GM23338 (cell line): ENCODE results near the gene ATPAF1. TPM values are rescaled to one million over a fixed set of nuclear protein-coding genes. Genes with fewer than 3 reads are reported as not detected.

Experiments used
- ATAC-seq: fragments of 200-7000 bp; cut with Tn5 transposase; 3 replicates; pipeline ENCODE4 v1.9.1; 2020
- DNase-seq: peaks from one replicate; pipeline ENCODE4 v3.0.0-alpha.2; 2015; ENCODE audit warnings: low spot score
- H2AFZ ChIP-seq: fragments of 200-600 bp; sonication (generic); 2 replicates; pipeline ENCODE4 v1.8.0; 2016; ENCODE audit warnings: antibody characterized with exemption, mild to moderate bottlenecking, moderate library complexity
- H3F3A ChIP-seq: fragments of 200-600 bp; sonication (generic); replicated peaks from 2 replicates; pipeline ENCODE4 v1.8.0; 2017; ENCODE audit warnings: antibody characterized with exemption, mixed run types, low read depth
- H3K27ac ChIP-seq: fragments of 200-600 bp; sonication (generic); 2 replicates; pipeline ENCODE4 v1.6.1; 2016; ENCODE audit warnings: low read depth
- H3K27me3 ChIP-seq: fragments of 200-600 bp; sonication (generic); 2 replicates; pipeline ENCODE4 v1.8.0; 2016; ENCODE audit warnings: mild to moderate bottlenecking, mixed run types, moderate library complexity; ENCODE audit not compliant: insufficient read depth
- H3K36me3 ChIP-seq: fragments of 200-600 bp; sonication (generic); 2 replicates; pipeline ENCODE4 v1.8.0; 2016; ENCODE audit warnings: mild to moderate bottlenecking; ENCODE audit not compliant: insufficient read depth
- H3K4me1 ChIP-seq: fragments of 200-600 bp; sonication (generic); 2 replicates; pipeline ENCODE4 v1.8.0; 2016; ENCODE audit warnings: mild to moderate bottlenecking, moderate library complexity; ENCODE audit not compliant: insufficient read depth
- H3K4me2 ChIP-seq: fragments of 200-600 bp; sonication (generic); 2 replicates; pipeline ENCODE4 v1.7.1; 2017; ENCODE audit warnings: mixed run types
- H3K4me3 ChIP-seq: fragments of 200-600 bp; sonication (generic); 2 replicates; pipeline ENCODE4 v1.6.1; 2016; ENCODE audit warnings: mixed run types
- H3K79me2 ChIP-seq: fragments of 200-600 bp; sonication (generic); replicated peaks from 2 replicates; pipeline ENCODE4 v1.8.0; 2017; ENCODE audit warnings: mild to moderate bottlenecking; ENCODE audit not compliant: insufficient read depth
- H3K9me2 ChIP-seq: fragments of 200-600 bp; sonication (generic); 2 replicates; pipeline ENCODE4 v1.8.0; 2017; ENCODE audit not compliant: insufficient read depth
- H4K20me1 ChIP-seq: fragments of 200-600 bp; sonication (generic); replicated peaks from 2 replicates; pipeline ENCODE4 v1.8.0; 2017; ENCODE audit warnings: mild to moderate bottlenecking; ENCODE audit not compliant: insufficient read depth
- H3K27ac Mint-ChIP-seq: 2 replicates; pipeline ENCODE4 v1.8.0; 2020; ENCODE audit warnings: inconsistent platforms, mild to moderate bottlenecking, moderate library complexity, mixed read lengths
- H3K27me3 Mint-ChIP-seq: 3 replicates; pipeline ENCODE4 v1.8.0; 2022; ENCODE audit warnings: low read depth, mild to moderate bottlenecking, moderate library complexity, mixed read lengths, inconsistent platforms; ENCODE audit not compliant: insufficient read depth, poor library complexity
- H3K36me3 Mint-ChIP-seq: 3 replicates; pipeline ENCODE4 v1.8.0; 2021; ENCODE audit warnings: low read depth, mild to moderate bottlenecking, inconsistent platforms, moderate library complexity, mixed read lengths
- H3K4me1 Mint-ChIP-seq: 3 replicates; pipeline ENCODE4 v1.8.0; 2020; ENCODE audit warnings: mild to moderate bottlenecking, inconsistent platforms, mixed read lengths
- H3K4me3 Mint-ChIP-seq: 3 replicates; pipeline ENCODE4 v1.8.0; 2021; ENCODE audit warnings: moderate library complexity, mild to moderate bottlenecking, inconsistent platforms, mixed read lengths
- H3K9me3 Mint-ChIP-seq: 3 replicates; pipeline ENCODE4 v1.8.0; 2020; ENCODE audit warnings: moderate library complexity, mild to moderate bottlenecking, inconsistent platforms, mixed read lengths
- CREB1 ChIP-seq: fragments of 250-450 bp; sonication (Bioruptor Pico); IDR thresholded peaks from 2 replicates; pipeline ENCODE4 v1.5.0; 2020; ENCODE audit warnings: low read depth, mild to moderate bottlenecking, moderate library complexity
- ETS1 ChIP-seq: IDR thresholded peaks from 2 replicates; pipeline ENCODE4 v1.6.1; 2016; ENCODE audit warnings: antibody characterized with exemption
- EZH2 ChIP-seq: fragments of 200-600 bp; sonication (generic); IDR thresholded peaks from one replicate; pipeline ENCODE4 v1.8.0; 2017; ENCODE audit warnings: antibody characterized with exemption, mild to moderate bottlenecking, low read depth; ENCODE audit not compliant: unreplicated experiment
- EZH2phosphoT487 ChIP-seq: fragments of 200-600 bp; sonication (generic); IDR thresholded peaks from one replicate; pipeline ENCODE4 v1.8.1; 2018; ENCODE audit warnings: antibody characterized with exemption; ENCODE audit not compliant: unreplicated experiment
- JUNB ChIP-seq: IDR thresholded peaks from one replicate; pipeline ENCODE4 v1.6.1; 2016; ENCODE audit warnings: antibody characterized with exemption; ENCODE audit not compliant: unreplicated experiment
- NANOG ChIP-seq: IDR thresholded peaks from 2 replicates; pipeline ENCODE4 v1.6.1; 2016; ENCODE audit warnings: antibody characterized with exemption, borderline replicate concordance
- POLR2AphosphoS5 ChIP-seq: IDR thresholded peaks from 2 replicates; pipeline ENCODE4 v1.6.1; 2016; ENCODE audit warnings: antibody characterized with exemption, low read depth
- REST ChIP-seq: IDR thresholded peaks from one replicate; pipeline ENCODE4 v1.6.1; 2018; ENCODE audit warnings: antibody characterized with exemption; ENCODE audit not compliant: unreplicated experiment
- STAT1 ChIP-seq: IDR thresholded peaks from one replicate; pipeline ENCODE4 v1.6.1; 2016; ENCODE audit warnings: antibody characterized with exemption; ENCODE audit not compliant: unreplicated experiment
- ZNF114 ChIP-seq: fragments of 250-450 bp; sonication (Bioruptor Pico); IDR thresholded peaks from 2 replicates; pipeline ENCODE4 v1.5.0; 2020; ENCODE audit warnings: mild to moderate bottlenecking, moderate library complexity
- ZNF331 ChIP-seq: fragments of 250-450 bp; sonication (Bioruptor Pico); IDR thresholded peaks from 2 replicates; pipeline ENCODE4 v1.5.0; 2020; ENCODE audit warnings: low read depth, mild to moderate bottlenecking, moderate library complexity
- ZNF462 ChIP-seq: fragments of 250-450 bp; sonication (Bioruptor Pico); IDR thresholded peaks from 2 replicates; pipeline ENCODE4 v1.5.0; 2020; ENCODE audit warnings: mild to moderate bottlenecking, moderate library complexity
- polyA plus RNA-seq: library from polyadenylated mRNA; unstranded; fragments of >200 nt; fragmentation: Nextera tagmentation; extraction: Ambion mirVana; gene quantifications from 2 replicates; pipeline ENCODE4 v1.2.1, GENCODE V29; 2016
- total RNA-seq: library from RNA; depleted of rRNA; stranded (reverse); fragments of >200 nt; shearing (Covaris generic); gene quantifications from 2 replicates; pipeline ENCODE4 v1.2.3, GENCODE V29; 2014

ATPAF1 gene
- total and polyA plus RNA-seq, 2 experiments from 2014 or later = 41.2 to 67.6 TPM

DNA sequence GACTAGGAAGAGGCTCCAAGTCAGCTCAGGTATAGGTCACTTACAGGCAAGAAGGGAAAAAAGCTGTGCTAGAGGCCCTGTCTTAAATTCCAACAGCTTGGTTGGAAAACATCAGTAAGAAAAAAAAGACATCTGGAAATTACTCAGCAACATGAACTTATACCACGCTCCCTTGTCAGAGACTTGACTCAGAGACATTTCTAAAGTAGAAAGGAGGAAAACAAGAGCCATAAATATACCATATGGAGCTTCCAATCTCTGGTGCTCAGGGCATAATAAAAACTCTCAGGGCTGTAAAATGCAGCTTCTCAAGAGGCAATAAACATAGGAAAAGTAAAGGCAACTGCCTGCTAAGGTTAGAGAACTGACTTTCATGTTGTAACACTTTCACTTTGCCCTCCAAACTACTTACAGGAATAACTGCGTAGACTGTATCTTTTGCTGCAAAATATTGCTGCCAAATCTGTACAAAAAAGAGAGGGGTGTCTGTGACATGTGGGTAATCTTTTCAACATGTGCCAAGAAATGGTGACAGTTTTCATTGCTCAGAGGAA, 14.7 kb downstream of the ATPAF1 start (continued):
- TF ChIP-seq ZNF462 (CRISPR knock-in tag) (no peak), JUNB (no peak), ETS1 (no peak), ZNF331 (no peak), EZH2 (no peak)

DNA sequence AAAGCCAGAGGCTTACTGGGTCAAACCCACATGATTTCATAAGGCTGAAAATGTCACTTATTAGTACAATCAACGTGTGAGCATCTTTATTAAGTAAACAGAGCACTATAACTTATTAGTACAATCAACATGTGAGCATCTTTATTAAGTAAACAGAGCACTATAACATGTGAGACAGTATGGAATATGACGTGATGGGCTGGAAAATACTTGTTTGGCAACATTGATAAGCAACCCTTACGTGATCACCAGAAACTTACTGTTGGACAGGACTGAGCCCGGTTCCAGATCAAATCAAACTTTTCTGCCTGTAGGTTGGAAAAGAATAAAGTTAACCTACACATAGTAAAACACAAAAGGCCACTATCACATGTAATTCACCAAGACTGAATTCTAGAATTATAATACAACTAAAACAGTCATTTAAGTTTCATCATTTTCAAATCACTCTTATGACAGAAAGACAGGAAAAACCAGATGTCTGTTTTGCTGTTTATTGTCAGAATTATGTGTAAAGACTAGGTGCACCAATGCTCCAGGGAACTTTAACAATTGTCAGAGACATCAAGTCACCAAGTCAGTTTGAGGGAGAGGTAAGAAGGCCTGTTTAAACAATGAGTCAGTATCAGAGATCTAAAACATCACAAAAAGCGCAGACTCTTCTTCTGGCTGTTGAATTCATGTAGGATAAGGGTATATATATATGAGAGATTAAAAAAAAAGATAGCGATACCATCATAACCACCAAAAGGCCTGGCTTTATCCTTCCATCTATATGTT, 15.7 kb downstream of the ATPAF1 start:
- ATAC-seq = no peak
- peaks cover 70% of the 10 kb centered on the region for H3K36me3 Mint-ChIP-seq
- H3K4me2 ChIP-seq = no peak overlapping the region
- TF ChIP-seq ETS1 (no peak), ZNF331 (no peak), POLR2AphosphoS5 (no peak), JUNB (no peak), CREB1 (CRISPR knock-in tag) (no peak), EZH2 (no peak), REST (no peak), STAT1 (no peak), ZNF114 (CRISPR knock-in tag) (no peak), EZH2phosphoT487 (no peak), NANOG (no peak)

More for the DNA sequence above, 15.7 kb downstream of the ATPAF1 start:
- no peaks in the 10 kb centered on the region for H3F3A ChIP-seq
- no peaks in the 10 kb centered on the region for H3K9me2 ChIP-seq
- no peaks in the 10 kb centered on the region for H3K79me2 ChIP-seq
- H3K27ac ChIP-seq = no peak overlapping the region
- H3K4me1 Mint-ChIP-seq = no peaks in the 10 kb centered on the region
- peaks cover 15% of the 10 kb centered on the region; the same call in 2 of the 3 replicates for H3K9me3 Mint-ChIP-seq
- DNase-seq = no peak
- no peak overlapping the region for H3K4me3 Mint-ChIP-seq
- no peaks in the 10 kb centered on the region for H4K20me1 ChIP-seq
- no peaks in the 10 kb centered on the region for H3K27me3 Mint-ChIP-seq
- H3K4me3 ChIP-seq = no peak overlapping the region
- no peaks in the 10 kb centered on the region for H3K4me1 ChIP-seq
- no peak overlapping the region for H3K27ac Mint-ChIP-seq
- no peak overlapping the region for H2AFZ ChIP-seq
- H3K36me3 ChIP-seq = peaks cover 27% of the 10 kb centered on the region
- no peaks in the 10 kb centered on the region for H3K27me3 ChIP-seq
